Inflammatory macrophage (primary cell): ENCODE results near the gene GLG1.
A peak's percentile ranks its signal among the peaks of the same experiment; 100 is the strongest.
"Not testable (repeated sequence)": the region's sequence is repeated elsewhere in the genome, so short reads cannot be mapped to it uniquely, and the experiment has no call there.

Experiments
- DNase-seq, 2 donors: peaks; one replicate each; pipeline ENCODE4 v3.0.0-alpha.2; 2020 to 2022

GLG1 gene

GRCh38 chr16:74574146-74574545 lies 32.8 kb downstream of the GLG1 start:
- DNase-seq = no peak

GRCh38 chr16:74573622-74574021 lies 33.3 kb downstream of the GLG1 start:
- DNase-seq = no peak

GRCh38 chr16:74570412-74571301 lies 36.3 kb downstream of the GLG1 start:
- DNase-seq = no peak

- DNase-seq = peak in 1 of 2 donors; percentile 6
Measured at GRCh38 chr16:74568961-74569631, 37.8 kb downstream of the GLG1 start.

GRCh38 chr16:74567901-74568300 lies 39.0 kb downstream of the GLG1 start:
- no peak for DNase-seq

- no peak for DNase-seq
Measured at GRCh38 chr16:74565378-74565777, 41.5 kb downstream of the GLG1 start.

GRCh38 chr16:74564451-74564984 lies 42.4 kb downstream of the GLG1 start:
- DNase-seq = no peak

- peak; percentile 96 to 98 for DNase-seq
Measured at GRCh38 chr16:74563828-74564263, 43.1 kb downstream of the GLG1 start.

GRCh38 chr16:74562117-74562516 lies 44.8 kb downstream of the GLG1 start:
- peak; percentile 3 to 17 for DNase-seq

- no peak for DNase-seq
Measured at GRCh38 chr16:74561626-74562025, 45.3 kb downstream of the GLG1 start.

GRCh38 chr16:74560912-74561311 lies 46.0 kb downstream of the GLG1 start:
- no peak for DNase-seq

- DNase-seq = no peak
Measured at GRCh38 chr16:74558873-74559272, 48.0 kb downstream of the GLG1 start.

GRCh38 chr16:74557275-74557674 lies 49.6 kb downstream of the GLG1 start:
- no peak for DNase-seq

GRCh38 chr16:74556375-74556922 lies 50.5 kb downstream of the GLG1 start:
- no peak for DNase-seq

- DNase-seq = peak; percentile 36 to 44
Measured at GRCh38 chr16:74552357-74552756, 54.6 kb downstream of the GLG1 start.

- not testable (repeated sequence) for DNase-seq
Measured at GRCh38 chr16:74550227-74551019, 56.5 kb downstream of the GLG1 start.

- not testable (repeated sequence) for DNase-seq
Measured at GRCh38 chr16:74546112-74546511, 60.8 kb downstream of the GLG1 start.

GRCh38 chr16:74542911-74543578 lies 63.9 kb downstream of the GLG1 start:
- DNase-seq = not testable (repeated sequence)

- not testable (repeated sequence) for DNase-seq
Measured at GRCh38 chr16:74540663-74541062, 66.3 kb downstream of the GLG1 start.

GRCh38 chr16:74538801-74539200 lies 68.1 kb downstream of the GLG1 start:
- not testable (repeated sequence) for DNase-seq

- not testable (repeated sequence) for DNase-seq
Measured at GRCh38 chr16:74537746-74538145, 69.2 kb downstream of the GLG1 start.

GRCh38 chr16:74534650-74535049 lies 72.3 kb downstream of the GLG1 start:
- not testable (repeated sequence) for DNase-seq
